PC-9 (cell line): ENCODE results near the gene CPT1B. TPM values are rescaled to one million over a fixed set of nuclear protein-coding genes. Genes with fewer than 3 reads are reported as not detected.

Experiments
- BruUV-seq: library from RNA; stranded (reverse); fragments of 400-500 nt; replicated peaks from 2 replicates; lab custom pipeline; 2021; lab: Mats Ljungman, UMichigan
- CTCF ChIA-PET: fragments of 300-600 bp; sonication (Branson Sonifier 250); formaldehyde crosslinking; loops from one replicate; lab custom pipeline; 2022; ENCODE audit warnings: antibody characterized with exemption; lab: Charles Lee
- POLR2A ChIA-PET: fragments of 300-600 bp; sonication (Branson Sonifier 250); formaldehyde crosslinking; loops from one replicate; lab custom pipeline; 2022; ENCODE audit warnings: antibody characterized with exemption; ENCODE audit not compliant: unreplicated experiment; lab: Charles Lee
- DNase-seq, 2 experiments: peaks; one replicate each; pipeline versions ENCODE4 v3.0.0 to v3.0.0-alpha.2; 2015 to 2022; ENCODE audit warnings: mixed read lengths in 1 of 2
- H2AFZ ChIP-seq: fragments of 200-600 bp; sonication (generic); 2 replicates; pipeline ENCODE4 v1.8.1; 2017; ENCODE audit warnings: antibody characterized with exemption
- H3F3A ChIP-seq: fragments of 200-600 bp; sonication (generic); 2 replicates; pipeline ENCODE4 v1.8.1; 2017; ENCODE audit warnings: antibody characterized with exemption, mild to moderate bottlenecking, low read depth; ENCODE audit not compliant: insufficient read depth
- H3K27ac ChIP-seq: fragments of 200-600 bp; sonication (generic); 2 replicates; pipeline ENCODE4 v1.6.1; 2016; ENCODE audit warnings: mixed run types
- H3K27me3 ChIP-seq: fragments of 200-600 bp; sonication (generic); 2 replicates; pipeline ENCODE4 v1.6.1; 2016; ENCODE audit warnings: low read depth, mixed run types; ENCODE audit not compliant: insufficient read depth
- H3K36me3 ChIP-seq: fragments of 200-600 bp; sonication (generic); 2 replicates; pipeline ENCODE4 v1.6.1; 2016; ENCODE audit warnings: low read depth, mixed run types
- H3K4me1 ChIP-seq: fragments of 200-600 bp; sonication (generic); replicated peaks from 2 replicates; pipeline ENCODE4 v1.6.1; 2016; ENCODE audit warnings: mixed run types; ENCODE audit not compliant: insufficient read depth
- H3K4me2 ChIP-seq: fragments of 200-600 bp; sonication (generic); 2 replicates; pipeline ENCODE4 v1.6.1; 2017; ENCODE audit warnings: mixed run types
- H3K4me3 ChIP-seq: fragments of 200-600 bp; sonication (generic); 2 replicates; pipeline ENCODE4 v1.6.1; 2016; ENCODE audit warnings: mixed run types
- H3K79me2 ChIP-seq: fragments of 200-600 bp; sonication (generic); 2 replicates; pipeline ENCODE4 v1.6.1; 2017; ENCODE audit warnings: low read depth, mixed run types
- H3K9me2 ChIP-seq: fragments of 200-600 bp; sonication (generic); 2 replicates; pipeline ENCODE4 v1.8.1; 2017; ENCODE audit warnings: mild to moderate bottlenecking; ENCODE audit not compliant: insufficient read depth
- H3K9me3 ChIP-seq: fragments of 200-600 bp; sonication (generic); 2 replicates; pipeline ENCODE4 v1.8.1; 2016; ENCODE audit warnings: low read depth; ENCODE audit not compliant: insufficient read depth
- H4K20me1 ChIP-seq: fragments of 200-600 bp; sonication (generic); 2 replicates; pipeline ENCODE4 v1.8.1; 2017; ENCODE audit not compliant: insufficient read depth
- EZH2 ChIP-seq: fragments of 200-600 bp; sonication (generic); IDR thresholded peaks from 2 replicates; pipeline ENCODE4 v1.8.0; 2017; ENCODE audit warnings: antibody characterized with exemption, low read depth
- intact Hi-C: fragments of 100-400 bp; cut with micrococcal nuclease; formaldehyde crosslinking; loops from one replicate; pipeline ENCODE4 v1.10.0; 2022; ENCODE audit not compliant: unreplicated experiment
- total RNA-seq: library from RNA; stranded (reverse); gene quantifications from 2 replicates; pipeline ENCODE4 v1.2.3, GENCODE V29; 2021
- TF ChIP-seq, protein P1 (sequence below): fragments of 200-600 bp; sonication (generic); conservative IDR thresholded peaks from 2 replicates; pipeline ENCODE4 v1.6.1; 2017; ENCODE audit warnings: mixed run types, antibody characterized with exemption, mild to moderate bottlenecking, moderate library complexity

CPT1B gene
- total RNA-seq, 1 experiment from 2014 or later, result 66.2 TPM

DNA sequence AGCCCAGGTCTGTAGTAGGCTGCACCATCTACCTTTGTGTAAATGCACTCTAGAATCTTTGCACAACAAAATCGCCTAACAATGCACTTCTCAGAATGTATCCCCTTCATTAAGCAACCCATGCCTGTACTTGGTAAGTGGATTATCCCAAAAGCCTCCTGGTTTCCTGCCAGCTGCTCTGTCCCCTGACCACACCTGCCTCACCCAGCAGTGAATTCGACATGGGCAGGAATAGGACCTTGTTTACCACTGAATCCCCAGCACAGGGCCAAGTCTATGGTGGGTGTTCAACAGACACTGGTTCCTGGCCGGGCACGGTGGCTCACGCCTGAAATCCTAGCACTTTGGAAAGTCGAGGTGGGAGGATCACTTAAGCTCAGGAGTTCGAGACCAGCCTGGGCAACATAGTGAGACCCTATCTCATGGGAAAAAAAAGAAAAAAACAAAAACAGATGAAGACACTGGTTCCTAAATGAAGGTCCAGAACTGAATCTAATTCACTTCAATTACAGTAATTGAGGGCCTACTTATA, 10.4 kb downstream of the CPT1B start:
- ChIA-PET POLR2A (no interaction called here), CTCF (no interaction called here)
- H3K79me2 ChIP-seq, result no peaks in the 10 kb centered on the region
- H4K20me1 ChIP-seq, result no peaks in the 10 kb centered on the region
- no peaks in the 10 kb centered on the region for H3K9me3 ChIP-seq
- peaks cover 21% of the 10 kb centered on the region; the same call in 1 of the 2 replicates for H3K36me3 ChIP-seq
- H3K9me2 ChIP-seq, result no peaks in the 10 kb centered on the region
- intact Hi-C loops, result no loop called here
- no peak overlapping the region for H3K4me3 ChIP-seq
- H3K4me2 ChIP-seq, result no peak overlapping the region
- no peaks in the 10 kb centered on the region for H3K27me3 ChIP-seq
- no peak overlapping the region for H2AFZ ChIP-seq
- TF ChIP-seq, protein P1, sequence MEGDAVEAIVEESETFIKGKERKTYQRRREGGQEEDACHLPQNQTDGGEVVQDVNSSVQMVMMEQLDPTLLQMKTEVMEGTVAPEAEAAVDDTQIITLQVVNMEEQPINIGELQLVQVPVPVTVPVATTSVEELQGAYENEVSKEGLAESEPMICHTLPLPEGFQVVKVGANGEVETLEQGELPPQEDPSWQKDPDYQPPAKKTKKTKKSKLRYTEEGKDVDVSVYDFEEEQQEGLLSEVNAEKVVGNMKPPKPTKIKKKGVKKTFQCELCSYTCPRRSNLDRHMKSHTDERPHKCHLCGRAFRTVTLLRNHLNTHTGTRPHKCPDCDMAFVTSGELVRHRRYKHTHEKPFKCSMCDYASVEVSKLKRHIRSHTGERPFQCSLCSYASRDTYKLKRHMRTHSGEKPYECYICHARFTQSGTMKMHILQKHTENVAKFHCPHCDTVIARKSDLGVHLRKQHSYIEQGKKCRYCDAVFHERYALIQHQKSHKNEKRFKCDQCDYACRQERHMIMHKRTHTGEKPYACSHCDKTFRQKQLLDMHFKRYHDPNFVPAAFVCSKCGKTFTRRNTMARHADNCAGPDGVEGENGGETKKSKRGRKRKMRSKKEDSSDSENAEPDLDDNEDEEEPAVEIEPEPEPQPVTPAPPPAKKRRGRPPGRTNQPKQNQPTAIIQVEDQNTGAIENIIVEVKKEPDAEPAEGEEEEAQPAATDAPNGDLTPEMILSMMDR, result no peak
- no peak for TF ChIP-seq EZH2
- no peak for DNase-seq
- peaks cover 24% of the 10 kb centered on the region; the same call in 1 of the 2 replicates for H3F3A ChIP-seq
- no TSS peak for BruUV-seq
- H3K4me1 ChIP-seq, result peaks cover 17% of the 10 kb centered on the region
- no peak overlapping the region for H3K27ac ChIP-seq

DNA sequence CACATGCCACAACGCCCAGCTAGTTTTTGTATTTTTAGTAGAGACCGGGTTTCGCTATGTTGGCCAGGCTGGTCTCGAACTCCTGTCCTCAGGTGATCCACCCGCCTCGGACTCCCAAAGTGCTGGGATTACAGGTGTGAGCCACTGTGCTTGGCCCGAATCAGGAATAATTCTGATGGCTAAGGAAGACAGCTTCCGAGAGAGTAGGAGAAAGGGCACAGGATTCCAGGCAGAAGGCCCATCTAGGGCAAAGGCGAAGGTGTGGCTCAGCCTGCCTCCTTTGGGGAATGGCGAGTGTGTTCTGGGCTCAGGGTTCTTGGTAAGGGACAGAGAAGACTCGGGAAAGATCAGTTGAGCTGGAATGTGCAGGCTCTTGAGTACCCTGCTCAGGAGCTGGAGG, 13.9 kb downstream of the CPT1B start:
- H3K27ac ChIP-seq, result no peak overlapping the region
- no peaks in the 10 kb centered on the region for H3K9me2 ChIP-seq
- no peak for DNase-seq
- no peaks in the 10 kb centered on the region for H3K9me3 ChIP-seq
- ChIA-PET POLR2A (no interaction called here), CTCF (no interaction called here)
- no TSS peak for BruUV-seq
- H3K36me3 ChIP-seq, result peaks cover 4% of the 10 kb centered on the region; the same call in 1 of the 2 replicates
- no peak overlapping the region for H2AFZ ChIP-seq
- H3K27me3 ChIP-seq, result no peaks in the 10 kb centered on the region
- no peaks in the 10 kb centered on the region for H3K79me2 ChIP-seq
- peaks cover 17% of the 10 kb centered on the region for H3K4me1 ChIP-seq
- TF ChIP-seq, protein P1, result no peak
- TF ChIP-seq EZH2, result no peak
- peaks cover 24% of the 10 kb centered on the region; the same call in 1 of the 2 replicates for H3F3A ChIP-seq
- H3K4me3 ChIP-seq, result no peak overlapping the region; the same call in 1 of the 2 replicates
- peak overlapping the region; percentile 83 for H3K4me2 ChIP-seq
- intact Hi-C loops, result no loop called here
- no peaks in the 10 kb centered on the region for H4K20me1 ChIP-seq

DNA sequence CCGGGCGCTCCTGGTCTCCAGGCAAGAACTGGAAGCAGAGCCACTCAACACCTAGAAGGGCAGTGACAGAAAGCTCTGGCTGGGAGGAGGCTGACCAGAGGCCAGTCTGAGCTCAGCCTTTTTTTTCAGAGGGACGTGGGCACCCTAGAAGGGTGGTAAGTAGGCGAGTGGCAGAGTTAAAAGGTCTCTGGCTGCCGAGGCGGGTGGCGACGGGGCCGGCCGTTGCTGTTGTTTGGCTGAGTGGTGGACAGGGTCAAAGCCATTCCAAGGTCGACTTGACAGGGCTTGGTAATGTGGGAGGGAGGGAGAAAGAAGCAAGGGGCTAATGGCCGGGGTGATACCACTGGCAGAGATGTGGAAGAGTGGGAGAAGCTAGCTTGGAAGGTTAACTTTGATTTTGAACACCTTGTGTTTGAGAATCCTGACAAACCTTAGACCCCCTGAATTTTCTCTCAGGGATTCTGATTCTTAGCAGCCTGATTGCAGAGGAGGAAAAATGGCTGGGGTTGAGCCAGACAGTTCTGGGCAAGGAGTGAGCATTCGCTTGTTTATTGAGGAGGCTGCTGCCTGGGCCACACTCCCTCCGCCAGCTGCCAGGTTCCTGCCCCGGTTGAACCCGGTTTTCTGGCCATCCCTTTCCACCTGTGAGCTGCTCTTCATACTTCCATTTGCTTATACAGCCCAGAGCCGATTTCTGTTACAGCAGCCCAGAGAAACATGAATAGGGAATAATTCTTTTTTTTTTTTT, 14.6 kb downstream of the CPT1B start:
- peak overlapping the region; percentile 70 for H3K4me3 ChIP-seq
- no peak overlapping the region for H3K27ac ChIP-seq
- no TSS peak for BruUV-seq
- ChIA-PET POLR2A (interaction anchor here (0.6 to 1.1 kb wide), 3 partner anchors 12 to 31 kb away, joined by 3 to 18 read pairs (median 5); no protein-coding TSS in a partner anchor), CTCF (interaction anchor here (0.5 to 1.6 kb wide), 8 partner anchors 18 to 311 kb away, joined by 3 to 14 read pairs (median 5); partner anchors contain the start of genes KLHDC7B, LMF2, NCAPH2 and SCO2)
- H4K20me1 ChIP-seq, result no peaks in the 10 kb centered on the region
- H3F3A ChIP-seq, result peaks cover 24% of the 10 kb centered on the region; the same call in 1 of the 2 replicates
- no peaks in the 10 kb centered on the region for H3K79me2 ChIP-seq
- no peaks in the 10 kb centered on the region for H3K9me3 ChIP-seq
- peak overlapping the region; percentile 91 for H2AFZ ChIP-seq
- no peaks in the 10 kb centered on the region for H3K9me2 ChIP-seq
- peaks cover 17% of the 10 kb centered on the region for H3K4me1 ChIP-seq
- no peaks in the 10 kb centered on the region for H3K27me3 ChIP-seq
- no peak for DNase-seq
- no peak for TF ChIP-seq EZH2
- TF ChIP-seq, protein P1, result no peak
- H3K4me2 ChIP-seq, result peak overlapping the region; percentile 83
- intact Hi-C loops, result loop anchor here (1.0 to 2.0 kb wide), 2 partner anchors 19 to 33 kb away; partner anchors contain the start of genes CHKB and TYMP
- no peaks in the 10 kb centered on the region for H3K36me3 ChIP-seq
